IPS DF 4.7 (cell line): ENCODE data around the gene CACNA1F.

Source experiments
- DNase-seq: peaks from one replicate; pipeline ENCODE4 v3.0.0-alpha.2; 2013; ENCODE audit warnings: low spot score; ENCODE audit errors: extremely low read depth

Gene CACNA1F

GRCh38 chrX:49230500-49231232, 2.5 kb downstream of the CACNA1F start:
- no peak for DNase-seq

DNA sequence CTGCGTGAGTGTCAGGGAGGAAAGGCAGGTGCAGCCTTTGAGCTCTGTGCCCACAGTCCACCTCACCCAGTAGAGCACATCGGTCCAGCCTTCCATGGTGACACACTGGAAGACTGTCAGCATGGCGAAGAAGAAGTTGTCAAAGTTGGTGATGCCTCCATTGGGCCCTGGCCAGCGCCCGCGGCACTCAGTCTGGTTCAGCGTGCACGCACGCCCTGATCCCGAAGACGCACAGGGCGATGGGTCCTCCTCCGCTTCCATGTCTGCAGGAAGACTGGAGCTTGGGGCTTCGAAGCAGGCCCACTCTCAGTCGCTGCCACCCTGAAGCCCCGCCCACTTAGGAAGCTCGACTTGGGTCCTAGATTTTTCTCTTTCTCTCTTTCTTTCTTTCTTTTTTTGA, 5.0 kb downstream of the CACNA1F start:
- DNase-seq, result no peak

DNA sequence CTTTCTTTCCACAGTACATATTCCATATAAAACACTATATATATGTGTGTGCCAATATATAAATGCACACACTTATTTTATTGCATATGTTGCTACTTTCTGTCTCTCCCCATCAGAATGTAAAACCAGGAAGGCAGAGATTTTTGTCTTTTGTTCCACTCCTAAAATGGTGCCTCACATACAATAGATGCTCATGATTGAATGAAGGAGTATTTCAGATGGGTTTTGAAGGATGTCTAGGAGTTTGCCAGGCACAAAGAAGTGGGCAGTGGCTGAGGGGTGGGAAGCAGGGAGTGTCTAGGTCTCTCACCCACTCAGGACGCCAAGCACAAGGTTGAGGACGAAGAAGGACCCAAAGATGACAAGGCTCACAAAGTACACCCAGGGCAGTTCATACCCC, 5.4 kb downstream of the CACNA1F start:
- DNase-seq, result no peak

GRCh38 chrX:49226946-49227345, 6.2 kb downstream of the CACNA1F start:
- no peak for DNase-seq

GRCh38 chrX:49225858-49226257, 7.3 kb downstream of the CACNA1F start:
- no peak for DNase-seq

DNA sequence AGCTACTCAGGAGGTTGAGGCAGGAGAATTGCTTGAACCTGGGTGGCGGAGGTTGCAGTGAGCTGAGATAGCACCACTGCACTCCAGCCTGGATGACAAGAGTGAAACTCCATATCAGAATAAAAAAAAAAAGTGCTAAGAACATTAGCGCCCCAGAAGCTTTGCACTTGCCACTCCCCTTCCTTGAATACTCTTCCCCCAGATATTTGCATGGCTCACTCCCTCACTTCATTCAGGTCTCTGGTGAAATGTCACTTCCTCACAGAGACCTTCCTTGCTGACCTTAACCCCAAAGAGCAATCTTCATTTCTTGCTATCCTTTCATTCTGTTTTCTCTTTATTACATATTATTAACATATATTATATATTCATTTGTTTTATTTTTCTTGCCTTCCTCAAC, 11.3 kb downstream of the CACNA1F start:
- DNase-seq, result no peak

DNA sequence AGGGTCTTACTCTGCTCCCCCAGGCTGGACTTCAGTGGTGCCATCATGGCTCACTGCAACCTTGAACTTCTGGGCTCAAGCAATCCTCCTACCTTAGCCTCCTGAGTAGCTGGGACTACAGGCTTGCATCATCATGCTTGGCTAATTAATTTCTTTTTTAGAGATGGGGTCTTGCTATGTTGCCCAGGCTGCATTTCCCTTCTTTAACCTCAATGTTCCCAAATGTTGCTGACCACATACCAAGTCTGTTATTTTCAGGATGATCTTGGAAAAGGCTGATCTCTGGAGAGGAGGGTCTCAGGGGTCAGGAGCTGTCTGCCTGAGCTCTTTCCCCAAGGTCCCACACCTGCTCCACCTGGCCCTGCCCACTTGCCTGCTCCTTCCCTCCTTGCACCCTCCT, 13.0 kb downstream of the CACNA1F start:
- DNase-seq, result no peak

DNA sequence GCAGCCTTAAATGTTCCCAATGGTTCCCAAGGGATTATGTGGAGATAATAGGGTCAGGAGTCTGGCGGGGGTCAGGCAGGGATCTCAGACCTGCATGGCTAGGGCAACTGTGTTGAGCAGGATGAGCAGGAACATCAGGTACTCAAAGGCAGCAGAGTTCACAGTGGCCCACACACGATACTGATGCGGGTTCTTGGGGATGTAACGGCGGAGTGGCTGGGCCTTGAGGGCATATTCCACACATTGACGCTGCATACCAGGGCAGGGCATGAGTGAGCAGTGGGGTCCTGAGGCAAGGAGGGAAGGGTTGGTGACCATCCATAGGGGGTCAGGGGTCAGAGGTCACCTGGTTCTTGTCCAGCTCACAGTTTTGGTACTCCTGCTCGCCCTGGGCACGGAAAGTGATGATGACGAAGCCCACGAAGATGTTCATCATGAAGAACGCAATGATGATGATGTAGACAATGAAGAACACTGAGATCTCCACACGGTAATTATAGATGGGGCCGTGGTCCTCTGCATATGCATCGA, 18.1 kb downstream of the CACNA1F start:
- DNase-seq, result no peak

- no peak for DNase-seq
Measured at GRCh38 chrX:49214416-49214815, 18.7 kb downstream of the CACNA1F start.

GRCh38 chrX:49212861-49213260, 20.3 kb downstream of the CACNA1F start:
- DNase-seq, result no peak

DNA sequence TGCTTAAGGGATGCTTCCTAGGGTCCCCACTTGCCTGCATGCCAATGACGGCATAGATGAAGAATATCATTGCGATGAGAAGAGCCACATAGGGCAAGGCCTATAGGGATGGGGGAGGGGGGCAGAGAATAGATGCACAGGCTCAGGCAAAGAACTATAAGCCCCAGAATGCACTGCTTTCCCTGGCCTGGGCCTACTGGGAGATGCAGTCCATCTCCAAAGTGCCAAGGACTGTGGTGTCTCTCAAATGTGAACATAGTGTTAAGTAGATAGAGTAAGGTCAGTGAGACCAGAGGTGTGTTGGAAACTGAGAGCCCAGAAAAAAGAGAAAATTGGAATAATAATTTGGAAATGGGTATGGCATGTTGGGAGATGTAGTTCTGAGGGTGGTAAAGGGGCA, 20.9 kb downstream of the CACNA1F start:
- no peak for DNase-seq

DNA sequence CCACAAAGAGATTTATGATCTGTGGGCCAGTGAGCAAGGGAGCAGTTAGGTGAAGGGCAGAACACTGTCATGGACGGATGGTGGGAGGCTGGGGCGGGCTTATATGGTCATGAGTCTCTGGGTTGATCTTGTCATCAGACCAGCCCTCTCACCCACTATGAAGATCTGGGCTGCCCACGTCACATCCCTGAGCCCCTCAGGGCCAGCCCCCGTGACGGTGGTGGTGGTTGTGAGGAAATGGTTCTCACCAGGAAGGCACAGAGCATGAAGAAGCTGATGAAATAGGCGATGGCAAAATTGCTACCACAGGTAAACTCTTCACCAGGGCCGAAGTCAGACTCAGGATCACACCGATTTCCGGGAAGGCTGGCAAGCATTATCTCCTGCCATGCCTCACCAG, 22.1 kb downstream of the CACNA1F start:
- no peak for DNase-seq

DNA sequence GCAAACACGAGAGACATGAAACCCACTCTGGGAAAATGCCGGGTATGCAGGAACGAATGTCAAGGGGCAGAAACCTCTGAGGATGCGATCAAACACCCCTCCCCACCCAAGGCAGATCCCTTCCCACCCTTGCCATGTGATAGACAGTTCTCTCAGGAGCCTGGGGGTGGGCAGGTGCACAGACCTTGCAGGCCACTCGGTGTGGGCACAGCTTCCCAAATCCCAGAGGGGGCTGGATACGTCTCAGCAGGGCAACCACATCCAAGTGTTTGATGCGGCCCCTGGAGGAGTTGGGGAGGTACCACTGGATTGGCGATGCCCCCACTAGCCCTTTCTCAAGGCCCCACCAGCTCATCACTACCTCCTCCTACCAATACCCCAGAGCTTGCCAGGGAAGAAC, 22.7 kb downstream of the CACNA1F start:
- DNase-seq, result no peak

DNA sequence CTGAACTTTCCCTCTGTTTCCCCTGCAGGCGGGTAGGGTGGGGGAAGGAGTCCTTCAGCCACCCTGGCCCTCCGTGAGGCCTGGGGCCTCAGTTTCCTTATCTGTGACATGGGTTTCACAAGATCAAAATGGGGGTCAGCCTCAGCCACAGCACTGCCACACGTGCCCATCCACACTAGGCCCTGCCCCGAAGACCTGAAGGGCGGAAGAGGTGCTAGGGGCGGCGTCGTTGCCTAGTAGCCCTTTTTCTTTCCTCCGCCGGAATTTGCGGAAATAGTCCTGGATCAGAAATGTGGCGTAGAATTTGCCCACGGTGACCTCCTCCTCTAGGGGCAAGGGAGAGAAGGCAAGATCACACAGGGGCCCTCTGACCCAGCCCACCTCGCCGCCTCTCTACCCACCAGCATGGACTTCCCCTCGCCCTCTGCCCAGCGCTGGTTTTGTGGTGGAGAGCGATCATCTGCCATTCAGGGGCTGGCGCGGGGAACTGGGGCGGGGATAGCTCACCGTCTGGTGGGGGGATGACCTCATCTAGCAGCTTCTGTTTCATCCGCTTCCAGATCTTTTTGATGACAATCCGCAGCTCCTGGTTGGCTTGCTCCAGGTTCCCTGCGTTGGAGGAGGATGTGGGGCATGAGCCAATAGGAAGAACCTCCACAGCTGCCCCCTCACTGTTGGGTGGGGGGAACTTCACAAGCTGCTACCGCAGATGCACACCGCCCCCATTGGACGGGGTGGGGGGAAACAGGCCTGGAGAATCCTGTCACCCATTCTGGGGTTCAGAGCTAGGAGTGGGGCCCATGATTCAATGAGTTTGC, 23.5 kb downstream of the CACNA1F start:
- DNase-seq, result no peak

GRCh38 chrX:49208399-49208798, 24.7 kb downstream of the CACNA1F start:
- no peak for DNase-seq

DNA sequence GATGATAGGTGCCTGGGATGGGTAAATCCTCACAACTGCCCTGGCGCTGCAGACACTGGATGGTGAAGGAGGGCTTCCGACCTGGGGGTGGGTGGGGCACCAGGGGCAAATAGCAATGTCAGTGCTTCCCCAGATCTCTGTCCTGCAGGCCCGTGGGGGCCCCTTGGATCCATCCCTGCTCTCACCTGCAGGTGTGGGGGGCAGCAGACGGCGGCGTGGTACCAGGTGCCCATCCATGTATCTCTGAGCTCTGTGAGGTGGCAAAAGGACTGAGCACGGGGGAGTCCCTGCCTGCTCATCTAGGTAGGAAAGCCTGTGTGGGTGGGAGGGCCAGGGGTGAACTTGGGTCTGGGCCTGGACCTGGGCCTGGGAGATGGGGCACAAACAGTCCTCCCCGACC, 26.6 kb downstream of the CACNA1F start:
- no peak for DNase-seq

GRCh38 chrX:49205443-49205842, 27.7 kb downstream of the CACNA1F start:
- no peak for DNase-seq

DNA sequence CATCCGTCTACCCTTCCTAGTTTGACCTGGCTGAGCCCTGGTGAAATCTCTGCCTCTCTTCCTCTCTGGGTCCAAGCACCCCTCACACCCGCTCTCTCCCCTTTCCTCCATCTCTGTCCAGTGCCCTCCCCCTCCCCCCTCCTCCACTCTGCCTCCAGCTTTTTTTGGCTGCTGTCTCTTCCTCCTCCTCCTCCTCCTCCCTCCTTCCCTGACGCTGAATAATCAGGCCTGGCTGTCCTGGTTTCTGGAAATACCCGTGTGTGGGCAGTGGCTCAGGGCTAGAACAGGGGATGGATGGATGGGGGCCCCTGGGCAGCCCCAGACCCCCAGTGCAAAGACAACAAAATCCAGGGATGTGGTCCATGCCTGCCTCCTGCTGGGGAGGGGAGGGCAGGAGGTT, 28.4 kb downstream of the CACNA1F start:
- DNase-seq, result no peak

DNA sequence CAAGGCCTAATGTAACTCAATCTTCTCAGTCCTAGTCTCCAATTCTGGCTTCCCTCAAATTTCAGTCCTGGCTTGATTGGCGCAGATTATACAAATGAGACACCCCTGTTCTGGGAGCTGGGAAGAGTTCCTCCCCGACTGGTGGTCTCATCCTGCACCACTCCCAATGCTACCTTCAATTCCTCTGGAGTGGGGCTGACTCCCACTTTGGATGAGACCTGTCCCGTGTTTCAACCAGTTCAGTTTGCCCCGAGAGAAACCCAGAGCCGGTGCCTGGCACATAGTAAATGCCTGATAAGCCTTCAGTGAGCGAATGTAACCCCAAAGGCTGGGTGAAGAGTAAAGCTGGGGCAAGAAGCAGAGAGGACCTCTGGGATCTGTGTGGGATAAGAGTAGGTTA, 29.1 kb downstream of the CACNA1F start:
- no peak for DNase-seq

- DNase-seq, result no peak
Measured at GRCh38 chrX:49203536-49203935, 29.6 kb downstream of the CACNA1F start.

GRCh38 chrX:49202022-49202421, 31.1 kb downstream of the CACNA1F start:
- DNase-seq, result no peak

- DNase-seq, result no peak
Measured at GRCh38 chrX:49199906-49200771, 33.0 kb downstream of the CACNA1F start, which contains the start of gene SYP. Gene SYP, minus strand, starts transcription at chrX:49200193. Its CDS starts 7 bp downstream, at chrX:49200186.
